GM19455 (cell line): ENCODE results near the gene ARHGAP22.

Source experiments
- ATAC-seq: cut with Tn5 transposase; IDR thresholded peaks from one replicate; pipeline ENCODE4 v1.9.1; 2021; ENCODE audit not compliant: unreplicated experiment

ARHGAP22 gene

DNA sequence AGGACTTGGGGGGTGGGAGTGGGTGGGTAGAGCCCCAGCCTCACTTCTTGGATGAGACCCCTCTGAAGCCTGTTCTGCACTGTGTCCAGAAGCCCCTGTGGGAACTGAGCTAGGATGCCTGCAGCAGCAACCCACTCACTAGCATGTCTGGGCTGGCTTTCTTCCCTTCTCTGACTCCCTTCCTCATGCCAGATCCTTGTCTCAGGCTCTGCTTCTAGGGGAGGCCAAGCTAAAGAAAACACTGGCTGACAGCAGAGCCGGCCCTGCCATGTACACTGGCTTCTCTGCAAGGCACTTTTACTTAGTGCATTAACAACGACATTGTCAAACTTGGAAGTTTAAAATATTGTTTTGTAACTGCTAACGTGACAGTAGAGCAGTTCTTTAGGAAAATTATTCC, 50.2 kb downstream of the ARHGAP22 start:
- ATAC-seq, result no peak

DNA sequence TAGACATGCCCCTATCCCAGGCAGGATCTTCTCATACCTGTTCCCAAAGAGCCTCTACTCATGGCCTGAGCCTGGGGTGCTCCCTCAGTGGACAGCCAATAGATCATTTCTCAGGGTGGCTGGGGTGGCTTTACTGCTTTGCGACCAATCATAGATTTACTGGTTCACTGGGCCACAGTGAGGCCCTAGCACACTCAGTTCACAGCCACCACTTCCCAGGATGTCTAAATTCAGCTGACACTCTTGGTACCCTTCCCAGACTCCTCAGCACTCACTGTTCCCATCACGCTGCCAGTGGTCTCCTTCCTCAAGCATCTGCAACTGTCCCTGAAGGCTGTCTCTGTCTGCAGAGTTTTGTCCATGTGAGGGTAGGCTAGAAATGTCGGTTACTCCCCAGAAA, 50.6 kb downstream of the ARHGAP22 start:
- no peak for ATAC-seq

DNA sequence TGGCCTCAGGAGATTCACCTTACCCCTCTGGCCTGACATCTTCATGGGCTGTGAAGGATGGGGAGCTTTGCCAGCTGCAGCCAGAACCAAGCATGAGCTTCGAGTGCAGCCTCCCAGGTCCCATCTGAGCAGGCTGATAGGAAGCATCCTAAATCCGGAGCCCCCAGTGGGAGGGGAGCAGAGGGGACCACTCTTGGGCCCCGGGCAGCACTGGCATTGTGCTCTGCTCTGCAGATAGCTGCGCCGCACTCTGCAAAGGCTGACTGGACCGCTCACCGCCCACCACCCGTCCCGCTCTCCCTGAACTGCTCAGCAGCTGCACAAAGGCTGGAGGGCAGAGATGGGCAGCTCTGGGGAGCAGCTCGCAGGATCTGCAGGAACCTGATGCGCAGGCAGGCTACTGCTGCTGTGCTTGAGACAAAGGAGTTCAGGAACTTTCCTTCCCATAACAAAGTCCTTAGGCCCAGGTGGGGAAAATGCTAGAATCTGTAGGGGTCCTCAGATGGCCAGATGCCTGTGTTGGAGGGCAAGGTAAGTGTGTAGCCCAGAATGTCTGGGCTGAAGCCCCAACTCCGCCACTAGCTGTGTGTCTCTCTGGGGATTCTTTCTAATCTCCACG, 51.8 kb downstream of the ARHGAP22 start:
- ATAC-seq, result no peak

DNA sequence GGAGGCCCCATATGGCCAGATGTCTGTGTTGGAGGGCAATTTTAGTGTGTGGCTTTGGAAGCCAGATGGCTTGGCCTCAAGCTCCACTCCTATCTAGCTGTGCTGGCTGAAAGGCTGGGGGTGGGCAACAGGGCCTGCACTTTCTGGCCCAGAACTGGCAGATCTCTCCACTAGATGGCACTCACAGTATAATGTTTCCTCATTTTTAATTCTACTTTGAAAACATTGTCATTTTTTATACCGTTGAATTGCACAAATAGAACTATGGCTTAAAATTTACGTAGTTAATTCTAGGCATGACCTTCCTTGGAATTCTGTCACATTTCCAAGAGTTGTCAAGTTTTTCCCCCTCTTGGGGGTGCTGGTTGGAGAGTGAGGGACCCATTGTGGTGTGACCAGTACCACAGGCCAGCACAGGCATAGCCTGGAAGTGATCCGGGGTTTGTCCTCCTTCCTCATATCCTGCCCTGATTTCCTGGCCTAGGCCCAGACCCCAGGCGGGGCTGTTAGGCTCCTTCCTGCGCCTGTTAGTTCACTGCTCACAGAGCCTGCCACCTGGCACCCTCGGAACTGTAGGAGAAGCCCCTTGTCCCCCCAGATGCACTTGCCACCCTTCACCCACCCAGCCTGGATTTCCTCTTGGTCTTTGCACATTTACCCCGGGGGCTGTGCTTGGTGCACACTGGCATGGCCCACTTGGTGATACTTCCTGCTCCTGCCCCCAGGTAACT, 52.8 kb downstream of the ARHGAP22 start:
- ATAC-seq, result no peak

DNA sequence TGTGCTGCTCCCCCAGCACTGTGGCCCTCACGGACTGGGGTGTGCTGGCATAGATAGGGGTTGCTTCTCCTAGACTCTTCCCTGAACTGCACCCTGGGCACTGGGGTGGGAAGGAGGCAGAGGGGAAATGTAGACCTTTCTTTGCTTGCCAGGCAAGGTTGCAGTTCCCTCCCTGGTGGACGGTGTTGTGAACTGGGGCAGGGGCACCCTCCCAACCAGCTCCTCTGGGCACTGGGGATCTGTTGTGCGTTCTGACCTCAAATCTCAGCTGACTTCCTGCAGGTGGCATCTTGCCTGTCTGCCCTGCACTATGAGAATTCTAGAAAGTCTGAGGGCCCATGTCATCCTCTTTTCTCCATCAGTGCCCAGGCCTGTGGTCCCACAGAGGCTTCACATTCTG, 53.9 kb downstream of the ARHGAP22 start:
- no peak for ATAC-seq

DNA sequence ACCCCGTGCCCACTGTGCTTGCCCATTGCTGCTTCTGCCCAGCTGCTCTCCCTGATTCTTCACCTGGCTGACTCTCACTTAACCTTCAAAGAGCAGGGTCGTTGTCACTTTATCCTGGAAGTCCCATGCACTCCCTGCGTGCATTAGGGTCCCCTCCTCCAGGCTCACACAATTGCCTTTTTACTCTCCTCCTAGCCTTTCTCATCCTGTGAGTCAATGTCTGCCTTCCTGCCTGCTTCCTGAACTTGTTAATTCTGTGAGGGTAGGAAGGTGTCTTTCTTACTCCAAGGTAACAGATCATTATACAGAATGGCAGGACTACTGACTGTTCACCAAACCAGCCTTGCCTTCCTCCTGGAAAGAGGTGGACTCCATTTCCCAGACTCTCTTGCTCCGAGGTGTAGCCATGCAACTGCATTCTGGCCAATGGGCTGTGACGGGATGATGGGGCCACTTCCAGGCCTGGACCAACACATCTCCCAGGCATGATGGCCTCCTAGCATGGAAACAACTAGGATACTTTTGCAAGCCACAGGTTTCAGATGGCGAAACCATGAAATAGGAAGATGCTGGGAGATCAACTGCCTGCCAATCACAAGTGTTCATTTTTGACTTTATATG, 54.7 kb downstream of the ARHGAP22 start:
- ATAC-seq, result no peak

DNA sequence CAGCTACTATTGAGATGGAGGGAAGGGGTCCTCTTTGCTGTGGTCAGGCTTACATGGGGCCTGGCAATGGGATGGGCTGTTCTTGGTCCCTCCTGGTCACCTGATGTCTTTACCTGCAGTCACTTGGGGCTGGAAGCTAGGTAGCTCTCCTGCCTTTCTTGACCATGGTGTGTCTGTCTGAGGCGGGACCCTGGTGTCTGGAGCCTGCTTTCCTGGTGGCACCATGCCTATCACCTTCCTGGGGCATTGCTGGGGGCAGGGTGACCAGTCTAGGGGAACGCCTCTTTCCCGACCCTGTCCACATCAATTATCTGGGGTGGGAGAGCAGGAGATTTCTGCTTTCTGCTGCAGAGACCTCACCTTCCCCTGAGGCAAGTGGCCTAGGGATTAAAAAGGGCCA, 55.6 kb downstream of the ARHGAP22 start:
- no peak for ATAC-seq

DNA sequence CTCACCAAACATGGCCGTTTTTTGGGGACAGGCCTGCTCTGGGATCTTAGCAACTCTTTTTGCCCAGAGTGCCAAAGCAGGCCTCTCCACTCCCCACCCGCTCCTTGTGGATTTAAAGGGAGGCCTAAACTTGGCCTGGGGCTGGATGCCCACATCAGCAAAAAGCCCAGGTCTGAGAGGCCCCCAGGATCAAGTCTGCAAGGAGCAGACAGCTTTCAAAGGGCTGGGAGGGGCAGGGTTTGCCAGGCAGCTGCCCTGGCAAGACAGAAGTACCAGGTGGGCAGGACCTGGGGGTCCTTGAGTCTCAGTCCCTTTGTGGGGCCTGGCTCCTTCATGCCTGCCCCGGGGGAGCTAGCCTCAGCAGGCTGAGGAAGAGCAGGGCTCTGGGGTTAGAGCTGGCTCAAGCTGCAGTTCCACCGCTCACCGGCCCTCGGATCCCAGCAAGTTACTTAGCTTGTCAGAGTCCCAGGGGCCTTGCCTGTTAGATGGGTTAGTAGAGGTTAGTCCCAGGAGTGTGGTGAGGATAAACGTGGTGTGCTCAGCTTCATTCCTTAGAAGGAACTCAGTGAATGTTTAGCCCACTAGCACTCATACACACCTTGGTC, 56.2 kb downstream of the ARHGAP22 start:
- no peak for ATAC-seq

DNA sequence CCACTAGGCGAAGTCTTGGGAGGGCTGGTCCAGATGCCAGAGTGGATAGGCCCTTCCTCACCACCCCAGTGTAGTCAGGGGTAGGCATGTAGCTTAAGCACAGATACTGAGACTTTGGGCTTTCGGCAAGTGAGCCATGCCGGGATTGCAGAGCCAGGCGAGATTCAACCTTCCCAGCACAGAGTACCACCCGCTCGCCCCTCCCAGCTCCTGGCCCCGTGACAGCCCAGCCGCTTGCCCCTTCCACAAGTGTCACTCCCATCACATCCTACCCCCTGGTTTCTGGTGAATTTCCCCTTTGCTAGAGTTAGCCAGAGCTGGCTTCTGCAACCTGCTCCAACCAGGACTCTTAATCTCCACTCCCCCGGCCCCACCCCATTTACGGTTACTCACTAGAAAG, 56.9 kb downstream of the ARHGAP22 start:
- ATAC-seq, result no peak

DNA sequence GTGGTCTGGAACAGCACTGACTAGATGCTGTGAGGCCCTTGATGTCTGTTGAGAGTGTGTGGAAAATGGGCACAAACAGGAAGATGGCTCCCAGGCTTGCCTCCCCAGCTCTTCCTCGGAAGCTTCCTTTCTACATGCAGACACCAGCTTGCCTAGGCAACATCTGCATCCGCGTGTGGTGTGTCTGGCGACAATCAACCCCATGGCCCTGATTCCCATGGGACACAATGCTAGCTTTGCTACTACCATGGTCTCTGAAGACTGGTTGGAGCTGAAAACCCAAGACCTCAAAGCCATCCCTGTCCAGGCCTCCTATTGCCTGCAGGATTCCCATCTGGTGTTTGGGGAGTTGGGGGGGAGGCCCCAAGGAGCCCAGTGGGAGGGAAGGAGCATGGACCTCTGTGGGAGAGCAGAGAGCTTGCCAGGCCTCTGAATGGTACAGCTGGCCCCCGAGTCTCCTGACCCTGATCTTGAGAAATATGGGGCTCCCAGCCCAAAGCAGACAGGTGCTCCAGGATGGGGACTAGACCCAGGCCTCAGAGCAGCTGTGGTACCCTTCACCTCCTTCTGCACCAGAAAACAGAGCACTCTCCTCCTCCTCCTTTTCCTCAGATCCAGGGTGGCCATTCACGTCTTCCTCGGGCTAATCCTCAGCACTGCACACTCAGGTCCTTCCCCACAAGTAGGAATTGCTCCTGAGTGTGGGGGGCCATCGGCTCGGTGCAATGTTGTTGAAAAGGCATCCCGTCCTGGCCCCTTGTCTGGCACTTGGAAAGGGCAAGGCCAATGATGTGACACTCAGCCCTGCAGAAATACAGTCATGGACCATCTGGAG, 57.6 kb downstream of the ARHGAP22 start:
- ATAC-seq, result no peak

DNA sequence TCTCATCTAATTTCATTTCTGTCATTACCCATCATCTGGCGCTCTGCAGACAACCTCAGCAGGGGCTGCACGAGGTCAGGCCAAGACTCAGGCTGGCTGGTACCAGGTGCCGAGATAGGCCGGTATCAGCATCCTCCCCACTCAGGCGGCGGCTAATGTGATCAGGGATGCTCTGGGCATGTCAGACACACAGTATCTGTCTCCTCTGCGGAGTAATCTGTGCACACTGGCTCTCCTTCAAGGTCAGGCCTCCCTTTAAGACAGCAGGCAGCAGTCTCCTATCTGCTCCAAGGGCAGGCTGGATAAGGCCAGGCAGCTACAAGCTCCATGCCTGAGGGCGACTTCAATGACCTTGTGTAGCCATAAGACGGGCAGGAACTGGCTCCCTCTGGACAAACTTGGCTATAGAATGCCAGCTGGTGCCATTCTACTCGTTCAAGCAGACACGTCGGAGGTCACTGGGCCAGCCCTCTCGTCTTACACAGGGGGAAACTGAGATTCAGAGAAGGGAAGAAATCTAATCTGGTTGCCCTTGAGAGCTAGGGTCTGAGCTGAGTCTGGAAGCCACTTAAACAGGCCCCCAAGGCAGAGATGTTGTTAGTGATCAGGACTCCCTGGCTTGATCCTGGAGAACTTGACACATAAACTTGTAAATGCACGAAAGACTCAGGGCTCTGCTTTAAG, 59.3 kb downstream of the ARHGAP22 start:
- no peak for ATAC-seq

DNA sequence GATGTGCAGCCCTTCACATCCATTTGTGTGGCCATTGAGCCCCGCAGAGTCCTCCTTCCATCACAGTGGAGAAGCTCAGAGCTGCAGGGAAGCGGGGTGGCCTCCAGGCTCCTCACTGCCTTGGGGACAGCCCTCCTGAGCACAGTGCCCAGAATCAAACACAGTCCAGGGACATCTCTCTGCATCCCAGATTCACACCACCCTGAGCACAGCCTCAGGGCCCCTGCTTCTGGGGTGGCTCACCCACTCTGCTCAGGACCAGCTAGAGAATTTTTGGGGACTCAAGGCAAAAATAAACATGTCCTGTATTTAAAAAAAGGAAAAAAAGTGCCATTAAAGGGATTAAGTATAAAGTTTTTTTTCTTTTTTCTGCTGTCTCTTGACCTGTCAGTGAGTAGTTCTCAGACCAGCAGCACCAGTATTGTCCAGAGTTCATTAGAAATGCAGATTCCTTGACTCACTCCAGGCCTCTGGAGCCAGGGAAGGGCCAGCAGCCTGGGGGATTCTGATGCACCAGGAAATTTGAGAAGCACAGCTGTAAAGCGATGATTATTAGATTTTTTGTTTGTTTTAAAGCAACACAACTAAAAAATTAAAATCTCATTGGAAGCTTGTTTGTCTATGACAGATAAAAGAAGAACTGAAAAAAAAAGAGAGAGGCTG, 61.6 kb downstream of the ARHGAP22 start:
- ATAC-seq, result no peak

DNA sequence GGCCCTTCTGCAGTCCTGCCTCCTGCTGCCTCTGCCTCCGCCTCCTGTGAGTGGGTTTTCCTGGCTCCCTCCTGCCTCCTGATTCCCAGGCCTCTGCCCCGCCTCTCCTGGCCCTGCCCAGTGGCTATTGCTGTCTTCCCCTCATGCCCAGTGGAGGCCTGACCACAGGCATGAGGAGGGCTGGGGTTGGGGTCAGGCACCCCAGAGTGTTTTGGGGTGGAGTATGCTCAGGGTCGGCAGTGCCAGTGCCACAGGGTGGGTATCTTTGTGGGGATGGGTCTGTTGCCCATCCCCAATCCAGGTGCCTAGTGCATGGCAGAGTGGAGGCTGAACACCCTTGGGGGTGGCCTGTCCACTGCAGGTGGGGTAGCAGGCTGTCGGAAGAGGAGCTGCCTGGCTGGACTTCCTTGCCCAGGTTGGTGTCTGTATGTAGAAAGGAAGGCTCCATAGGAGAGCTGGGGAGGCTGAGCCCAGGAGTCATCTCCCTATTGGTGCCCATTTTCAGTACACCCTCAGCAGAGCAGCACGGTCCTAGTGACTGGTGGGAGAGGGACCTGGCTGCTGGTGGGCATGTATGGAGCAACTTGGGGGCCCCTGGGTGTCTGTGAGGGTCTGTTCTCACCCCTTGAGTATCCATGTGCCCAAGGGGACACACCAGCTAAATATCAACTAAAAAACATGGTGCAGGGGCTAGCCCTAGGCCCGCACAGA, 62.2 kb downstream of the ARHGAP22 start:
- no peak for ATAC-seq

DNA sequence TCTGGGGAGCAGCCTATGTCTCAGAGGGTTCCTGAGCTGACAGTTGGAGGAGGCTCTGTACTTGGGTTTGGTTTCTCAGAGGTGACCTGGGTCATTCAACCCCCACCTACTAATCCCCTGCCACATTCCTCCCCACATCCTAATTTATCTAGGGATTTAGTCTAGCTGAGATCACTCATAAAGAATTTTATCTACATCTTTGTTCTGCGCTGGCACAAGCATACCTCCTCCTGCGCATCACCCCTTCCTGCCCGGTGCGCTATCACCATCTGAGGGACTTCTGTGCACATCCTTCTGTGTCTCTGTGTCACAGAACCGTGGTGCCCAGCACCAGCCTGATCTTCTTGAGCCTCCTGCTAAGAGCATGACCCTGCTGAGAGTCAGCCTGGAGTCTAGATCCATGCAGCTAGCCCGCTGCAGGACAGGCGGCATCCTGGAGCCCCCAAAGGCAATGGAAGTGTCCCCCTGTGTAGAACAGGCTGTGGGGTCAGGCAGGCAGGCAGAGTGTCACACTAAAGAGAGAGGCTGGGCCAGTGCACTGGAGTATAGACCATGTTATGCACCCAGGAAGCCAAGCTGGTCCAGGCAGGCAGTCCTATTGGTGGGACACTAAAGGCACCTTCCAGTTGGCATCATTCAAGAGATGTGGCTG, 63.6 kb downstream of the ARHGAP22 start:
- ATAC-seq, result no peak

DNA sequence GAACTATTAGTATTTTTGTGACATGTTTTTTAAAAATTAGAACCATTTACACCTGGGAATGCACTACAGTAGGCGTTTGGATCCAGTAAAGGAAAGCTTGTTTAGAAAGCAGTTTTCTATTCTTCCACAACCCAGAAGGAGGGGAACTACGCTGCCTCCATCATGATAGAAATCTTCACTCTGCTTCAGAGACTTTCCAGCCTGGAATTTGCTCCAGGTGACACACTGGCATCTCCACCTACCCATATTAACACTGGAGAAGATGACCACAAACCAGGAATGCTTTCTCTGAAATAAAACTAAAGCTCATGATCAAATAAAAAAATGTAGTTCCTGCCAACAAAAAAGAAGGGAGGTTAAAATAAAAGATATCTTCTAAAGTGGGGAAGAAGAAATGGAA, 66.3 kb downstream of the ARHGAP22 start:
- ATAC-seq, result no peak

DNA sequence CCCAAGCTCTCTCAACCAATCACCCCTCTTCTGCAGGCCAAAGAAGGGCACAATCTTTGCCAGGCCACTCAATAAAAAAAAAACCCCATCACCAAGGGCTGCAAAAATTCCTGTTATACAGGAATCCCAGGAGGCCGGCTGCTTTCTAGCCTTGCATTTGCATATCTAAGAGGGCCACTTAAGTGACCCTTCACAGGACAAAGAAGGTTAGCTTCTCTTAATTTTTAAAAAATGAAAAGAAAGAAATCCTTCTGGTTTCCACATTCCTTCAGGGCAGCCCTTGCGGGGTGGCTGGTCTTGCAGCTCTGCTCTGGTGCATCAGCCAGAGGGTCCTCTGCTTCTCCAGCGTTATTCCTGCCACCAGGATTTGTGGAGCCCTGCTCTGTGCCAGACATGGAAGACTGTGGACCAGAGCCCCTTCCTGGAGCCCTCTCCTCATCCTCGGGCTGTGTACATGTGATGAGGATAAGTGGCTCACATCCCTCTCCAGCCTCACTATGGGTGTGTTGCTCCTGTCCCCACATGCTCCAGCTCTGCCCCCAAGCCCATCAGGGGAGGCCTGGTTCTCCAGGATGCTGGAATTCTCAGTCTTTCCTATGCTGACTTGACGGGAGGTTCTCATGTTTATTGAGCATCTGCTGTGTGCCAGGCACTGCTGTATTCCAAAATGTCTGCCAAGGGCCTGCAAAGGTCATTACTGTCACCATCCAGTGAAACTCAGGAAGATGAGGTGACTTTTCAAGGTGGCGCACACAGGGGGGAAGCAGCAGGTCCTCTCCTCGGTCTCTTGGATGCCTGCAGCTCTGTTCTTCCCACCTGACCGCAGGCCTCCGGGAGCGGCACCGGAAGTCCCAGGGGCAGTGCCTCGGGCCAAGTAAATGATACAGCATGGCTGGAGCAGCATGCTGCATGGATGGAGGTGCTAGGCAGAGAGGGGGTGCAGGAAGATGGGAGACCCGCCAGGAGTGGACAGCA, 67.7 kb downstream of the ARHGAP22 start:
- no peak for ATAC-seq

DNA sequence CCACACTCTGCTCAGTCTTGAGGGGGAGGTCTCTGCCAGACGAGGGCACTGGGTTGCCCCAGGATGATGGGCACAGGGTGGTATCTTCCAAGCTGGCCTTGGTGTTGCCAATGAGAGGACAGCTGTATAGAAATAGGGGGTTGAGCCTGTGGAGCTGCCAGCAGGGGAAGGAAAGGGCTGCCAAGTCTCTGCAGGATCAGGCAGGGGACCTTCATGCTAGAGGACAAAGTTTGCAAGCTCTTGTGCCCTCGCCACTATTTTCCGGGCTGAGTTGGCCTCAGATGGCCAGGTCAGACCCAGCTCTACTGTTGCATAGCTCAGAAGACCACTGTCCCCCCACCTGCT, 68.7 kb downstream of the ARHGAP22 start:
- no peak for ATAC-seq
